Pons (tissue), 1 donor: ENCODE data around the gene ANO1.

ENCODE experiments used
- DNase-seq: peaks from one replicate; pipeline ENCODE4 v3.0.0-alpha.2; 2016; ENCODE audit warnings: low spot score

The ANO1 gene

DNA sequence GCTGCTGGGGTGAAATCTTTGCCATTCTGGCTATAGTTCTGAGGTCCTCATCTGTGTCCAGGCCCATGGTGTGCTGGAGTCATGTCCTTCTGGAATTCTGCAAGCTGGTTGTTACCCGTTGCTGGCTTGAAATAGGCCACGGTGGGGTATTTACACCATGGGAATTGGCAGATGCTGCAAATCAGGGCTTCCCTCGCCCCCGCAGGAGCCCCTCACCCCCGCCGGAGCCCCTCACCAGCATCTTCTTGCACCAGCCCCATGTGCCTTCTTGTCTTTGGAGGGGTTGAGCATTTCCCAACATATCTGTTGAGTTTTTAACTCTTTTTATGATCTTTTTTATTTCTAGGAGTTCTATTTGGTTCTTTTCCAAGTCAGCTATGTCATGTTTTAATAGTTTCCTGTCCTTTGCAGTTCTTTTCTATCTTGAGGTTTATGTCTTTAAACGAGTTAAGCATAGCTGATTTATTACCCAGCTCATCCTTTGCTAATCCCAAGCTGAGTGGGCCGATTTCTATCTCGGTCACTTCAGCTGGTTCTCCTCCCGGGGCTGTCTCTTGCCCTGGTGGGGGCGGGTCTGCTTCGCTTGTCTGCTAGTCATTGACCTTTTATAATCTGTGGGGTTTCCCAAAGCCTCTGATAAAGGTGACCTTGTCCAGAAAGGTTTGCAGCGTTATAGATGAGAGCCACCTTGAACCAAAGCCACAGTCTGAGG, 17.6 kb downstream of the ANO1 start:
- DNase-seq: no peak

GRCh38 chr11:70097783-70098563, 19.9 kb downstream of the ANO1 start:
- DNase-seq: no peak

- no peak for DNase-seq
Measured at GRCh38 chr11:70098936-70099335, 20.8 kb downstream of the ANO1 start.

GRCh38 chr11:70099578-70100279, 21.6 kb downstream of the ANO1 start:
- no peak for DNase-seq

DNA sequence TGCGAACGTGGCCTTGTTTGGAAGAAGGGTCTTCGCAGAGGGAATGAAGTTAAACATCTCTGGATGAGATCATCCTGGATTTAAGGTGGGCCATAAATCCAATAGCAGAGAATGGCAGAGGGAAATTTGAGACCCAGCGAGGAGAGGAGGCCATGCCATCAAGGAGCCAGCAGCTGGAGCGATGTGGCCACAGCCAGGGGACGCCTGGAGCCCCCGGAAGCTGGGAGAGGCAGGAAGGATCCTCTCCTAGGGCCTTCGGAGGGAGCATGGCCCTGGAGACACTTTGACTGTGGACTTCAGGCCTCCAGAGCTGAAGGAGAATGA, 22.1 kb downstream of the ANO1 start:
- no peak for DNase-seq

DNA sequence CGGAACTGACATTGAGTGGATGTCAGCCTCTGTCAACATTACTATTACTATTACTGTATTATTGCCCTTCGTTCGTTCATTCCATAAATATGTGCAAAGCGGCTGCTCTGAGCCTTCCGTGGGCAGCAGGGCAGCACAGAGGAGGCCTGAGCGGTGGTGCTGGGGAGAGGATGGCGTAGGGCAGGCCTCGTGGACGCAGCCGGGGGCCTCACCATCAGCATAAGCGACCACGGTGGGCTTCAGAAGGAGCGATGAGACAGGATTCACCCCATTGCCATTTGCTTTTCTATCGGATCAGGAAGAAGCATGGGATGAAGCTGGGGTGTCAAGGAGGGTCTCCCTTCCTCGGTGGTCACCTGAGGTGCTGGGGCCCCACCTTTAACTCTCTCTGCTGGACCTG, 22.7 kb downstream of the ANO1 start:
- no peak for DNase-seq

DNA sequence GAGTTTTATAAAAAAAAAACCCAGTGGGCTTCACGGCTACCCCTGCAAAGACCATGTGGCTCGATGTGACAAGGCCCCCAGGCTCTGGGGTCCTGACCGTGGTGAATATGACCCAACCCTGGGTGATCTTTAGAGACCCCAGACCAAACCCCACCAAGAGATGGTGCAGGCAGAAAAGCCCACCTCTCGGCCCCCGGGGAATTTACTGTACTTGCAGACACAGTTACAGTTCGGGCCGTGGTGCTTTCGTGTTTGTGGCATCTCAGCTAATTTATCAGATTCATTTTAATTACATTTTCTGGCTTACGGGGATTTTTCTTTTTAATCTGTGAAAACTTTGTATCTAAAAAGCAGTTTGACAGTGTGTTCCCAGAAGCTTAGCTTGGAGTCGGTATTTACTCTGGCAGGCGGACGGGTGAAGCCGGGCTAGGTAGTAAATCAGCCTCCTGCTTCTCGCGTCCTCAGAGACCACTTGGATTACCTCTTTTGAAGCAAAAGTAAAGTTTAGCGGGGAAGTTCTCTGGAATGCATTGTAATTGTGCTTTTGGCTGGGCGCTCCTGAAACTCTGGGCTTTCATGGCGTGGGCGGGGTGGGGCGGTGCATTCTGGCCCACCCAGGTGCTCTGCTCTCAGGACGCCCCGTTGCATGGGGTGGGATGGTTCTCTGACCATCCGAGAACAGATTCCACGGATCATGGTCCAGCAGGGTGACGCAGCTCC, 25.3 kb downstream of the ANO1 start:
- DNase-seq: no peak

- no peak for DNase-seq
Measured at GRCh38 chr11:70104419-70104818, 26.3 kb downstream of the ANO1 start.

DNA sequence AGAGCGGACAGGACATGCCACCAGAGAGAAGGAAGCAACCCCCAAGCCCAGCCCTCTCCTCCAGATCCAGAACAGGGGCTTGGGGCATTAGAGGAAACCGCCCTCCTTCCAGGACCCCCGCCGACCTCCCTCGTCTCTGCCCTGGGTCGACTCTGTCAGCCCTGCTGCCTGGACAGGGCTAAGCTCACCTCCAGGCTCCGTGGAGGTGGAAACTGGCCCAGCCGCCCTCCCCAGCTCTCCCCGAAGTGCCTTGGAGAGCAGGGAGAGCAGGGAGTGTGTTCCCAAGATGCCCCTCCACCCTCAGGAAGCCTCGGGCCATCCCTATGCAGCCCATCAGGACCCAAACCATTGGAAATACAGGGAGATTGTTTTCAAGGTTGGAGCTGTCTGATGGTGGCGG, 26.8 kb downstream of the ANO1 start:
- no peak for DNase-seq

GRCh38 chr11:70105369-70105754, 27.2 kb downstream of the ANO1 start:
- DNase-seq: no peak

DNA sequence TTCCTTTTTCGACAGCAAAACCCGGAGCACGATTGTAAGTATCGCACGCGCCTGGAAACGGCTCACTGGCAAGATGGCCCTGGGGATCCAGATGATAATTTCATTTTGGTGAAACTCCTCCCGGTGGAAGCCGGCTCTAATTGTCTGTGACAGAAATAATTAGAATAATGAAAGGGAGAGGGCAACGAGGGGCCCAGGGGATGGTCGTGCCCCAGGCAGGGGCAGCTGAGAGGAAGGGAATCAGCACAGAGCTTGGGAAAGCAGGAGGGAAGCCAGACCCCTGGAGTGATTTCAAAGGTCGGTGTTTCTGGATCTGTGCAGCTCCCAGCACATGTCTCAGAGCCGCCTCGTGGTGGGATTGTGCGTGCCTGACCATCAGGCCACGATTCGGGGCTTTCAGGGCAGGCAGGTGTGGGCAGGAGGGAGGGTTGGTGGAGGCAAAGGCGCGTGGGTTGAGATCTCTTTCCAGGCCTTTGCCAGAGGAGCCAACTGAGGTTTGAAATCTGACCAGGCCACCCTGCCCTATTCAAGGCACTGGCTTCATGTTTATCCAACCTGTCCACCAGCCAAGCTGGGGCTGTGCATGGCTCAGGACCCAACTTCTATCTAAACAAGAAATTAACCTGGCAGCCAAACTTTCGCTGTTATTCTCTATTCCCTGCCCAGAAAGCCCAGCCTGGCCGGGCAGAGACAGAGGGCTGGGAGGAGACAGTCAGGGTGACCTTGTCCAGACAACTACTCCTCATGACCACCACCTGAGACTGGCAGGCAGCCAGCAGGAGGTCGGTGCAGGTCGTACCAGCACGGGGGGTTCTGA, 27.8 kb downstream of the ANO1 start:
- DNase-seq: no peak

DNA sequence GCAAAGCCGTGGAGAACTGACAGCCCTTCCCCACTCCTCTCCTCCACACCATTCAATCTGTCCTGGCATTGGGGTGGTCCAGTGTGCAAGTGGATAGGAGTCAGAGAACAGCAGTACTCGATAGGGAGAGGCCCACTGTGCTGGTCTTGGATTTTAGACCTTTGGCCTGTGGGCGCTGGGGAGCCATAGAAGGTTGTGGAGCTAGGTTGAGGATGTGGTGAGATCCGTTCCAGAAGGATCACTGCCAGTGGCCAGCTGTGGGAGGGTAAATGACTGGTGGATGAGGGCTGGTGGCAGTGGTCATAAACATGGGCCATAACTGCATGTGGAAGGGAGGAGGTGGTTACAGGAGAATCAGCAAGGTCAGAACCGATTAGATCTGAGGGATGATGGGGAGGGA, 28.6 kb downstream of the ANO1 start:
- no peak for DNase-seq

DNA sequence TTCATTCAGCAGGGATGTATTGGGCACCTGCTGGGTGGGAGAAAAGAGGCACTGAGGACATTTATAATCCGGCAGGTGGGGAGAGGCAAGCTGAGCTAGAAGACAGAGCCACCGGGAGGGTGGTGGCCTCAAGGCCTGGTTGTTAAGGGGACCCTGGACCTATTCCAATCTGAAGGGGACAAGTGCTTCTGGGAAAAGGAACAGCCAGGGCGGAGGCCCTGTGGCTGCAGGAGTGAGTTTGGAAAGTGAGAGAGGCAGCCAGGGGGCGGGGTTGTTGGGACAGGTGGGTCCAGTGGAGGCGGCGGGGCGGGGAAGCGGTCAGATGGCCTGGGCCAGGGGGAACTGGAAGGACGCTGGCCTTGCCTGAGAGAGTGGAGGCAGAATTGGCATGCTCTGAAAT, 29.1 kb downstream of the ANO1 start:
- DNase-seq: no peak

DNA sequence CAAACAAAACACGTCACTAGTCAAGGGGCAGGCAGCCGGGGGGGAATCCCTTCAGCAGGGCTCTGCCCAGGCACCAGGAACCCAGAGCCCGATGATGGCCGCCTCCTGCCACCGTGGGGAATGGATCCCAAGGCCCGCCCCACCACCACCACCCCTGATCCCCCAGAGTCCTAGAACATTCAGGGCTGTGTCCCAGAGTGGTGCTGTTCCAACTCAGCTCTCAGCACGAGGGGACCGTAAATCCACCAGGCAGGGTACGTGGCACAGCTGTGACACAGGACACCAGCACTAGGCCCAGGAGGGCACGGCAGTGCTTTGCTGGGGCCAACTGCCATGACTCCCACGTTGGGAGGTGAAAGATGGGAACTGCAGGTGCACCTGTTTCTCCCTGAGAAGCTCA, 29.6 kb downstream of the ANO1 start:
- DNase-seq: no peak

GRCh38 chr11:70108250-70108649, 30.1 kb downstream of the ANO1 start:
- no peak for DNase-seq

DNA sequence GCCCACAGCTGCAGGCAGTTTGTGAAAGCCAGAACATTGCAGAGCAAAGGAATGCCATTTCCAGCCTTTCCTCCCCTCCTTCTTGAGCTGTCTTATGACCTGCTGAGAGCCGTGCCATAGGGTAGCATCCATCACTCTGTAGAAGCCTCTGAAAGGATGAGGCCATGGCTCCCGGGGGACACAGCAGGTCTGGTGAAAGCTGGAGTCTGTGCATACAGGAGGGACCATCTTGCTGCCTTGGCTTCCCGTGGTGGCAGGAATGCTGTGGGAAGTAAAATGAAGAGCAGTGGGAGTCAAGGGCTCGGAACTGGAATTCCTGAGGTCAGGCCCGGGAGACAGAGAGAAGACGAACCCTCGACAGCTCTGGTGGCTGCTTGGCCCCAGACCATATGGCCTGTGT, 30.9 kb downstream of the ANO1 start:
- no peak for DNase-seq

DNA sequence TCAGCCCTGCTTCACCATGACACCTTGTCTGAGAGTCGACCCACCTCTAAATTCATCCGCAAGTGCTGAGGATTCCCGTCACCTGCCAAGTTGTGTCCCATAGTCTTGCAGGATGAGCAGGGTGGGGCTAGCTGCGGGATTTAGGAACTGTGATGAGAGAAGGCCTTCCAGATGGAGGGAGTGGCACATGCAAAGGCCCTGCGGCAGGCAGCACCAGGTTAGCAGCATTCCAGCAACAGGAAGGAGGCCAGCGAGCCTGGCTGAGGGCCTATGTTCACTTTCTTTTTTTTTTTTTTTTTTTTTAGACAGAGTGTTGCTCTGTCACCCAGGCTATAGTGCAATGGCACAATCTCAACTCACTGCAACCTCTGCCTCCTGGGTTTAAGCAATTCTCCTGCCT, 31.8 kb downstream of the ANO1 start:
- no peak for DNase-seq

GRCh38 chr11:70110538-70111055, 32.5 kb downstream of the ANO1 start:
- no peak for DNase-seq

GRCh38 chr11:70111269-70112016, 33.3 kb downstream of the ANO1 start:
- DNase-seq: no peak

DNA sequence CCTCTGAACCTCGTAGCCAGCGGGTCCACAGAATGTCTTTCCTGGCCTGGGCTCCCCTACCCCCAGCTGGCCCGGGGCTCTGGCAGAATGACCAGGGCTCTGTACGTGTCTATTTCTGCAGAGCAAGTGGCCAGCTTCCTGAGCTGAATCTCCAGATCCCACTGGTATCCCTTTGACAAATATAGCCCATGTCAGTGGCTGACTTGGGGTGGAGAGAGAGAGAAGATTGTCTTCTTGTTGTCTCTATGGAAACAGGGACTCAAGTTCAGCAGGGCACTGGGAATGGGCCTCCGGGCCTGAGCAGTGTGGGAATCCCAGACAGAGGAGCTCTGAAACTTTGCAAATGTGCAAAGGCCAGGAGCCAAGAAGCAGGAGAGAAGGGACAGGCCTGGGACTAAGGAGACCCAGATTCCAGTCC, 33.9 kb downstream of the ANO1 start:
- DNase-seq: no peak

DNA sequence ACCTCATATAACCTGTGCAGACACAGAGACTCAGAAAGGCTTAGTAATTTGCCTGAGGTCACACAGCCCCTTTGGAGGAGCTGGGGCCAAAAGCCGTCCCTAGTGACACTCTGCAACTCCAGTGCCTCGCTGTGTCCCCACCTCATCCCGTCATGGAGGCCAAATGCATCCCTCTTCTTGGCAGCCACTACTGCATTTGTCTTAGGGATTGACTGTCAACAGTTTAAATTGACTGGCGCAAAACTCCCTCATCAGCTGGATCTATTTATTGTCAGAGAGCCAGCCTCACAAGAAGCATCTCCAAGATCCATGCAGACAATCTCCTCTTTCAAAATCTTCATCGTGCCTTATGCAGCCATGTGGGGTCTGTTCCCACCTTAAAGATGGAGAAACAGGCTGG, 35.7 kb downstream of the ANO1 start:
- DNase-seq: no peak
